Thyroid gland (tissue), 4 donors: Measurements from ENCODE around the gene PADI3. TPM values are rescaled to one million over a fixed set of nuclear protein-coding genes. Genes with fewer than 3 reads are reported as not detected.

Experiments used
- DNase-seq, 2 donors: peaks; one replicate each; pipeline ENCODE4 v3.0.0-alpha.2; 2019
- H3K27ac ChIP-seq, 3 donors: fragments of 200-600 bp; sonication (generic); 1 replicate in 2 of 3; 2 replicates in 1 of 3; pipeline ENCODE4 v1.5.1; 2016 to 2019; ENCODE audit warnings: mild to moderate bottlenecking in 1 of 3, moderate library complexity in 1 of 3
- H3K27me3 ChIP-seq: fragments of 200-600 bp; sonication (generic); one replicate; pipeline ENCODE4 v1.5.1; 2019
- H3K36me3 ChIP-seq, 2 donors: fragments of 200-600 bp; sonication (generic); one replicate each; pipeline ENCODE4 v1.5.1; 2016 to 2019
- H3K4me1 ChIP-seq, 2 donors: fragments of 200-600 bp; sonication (generic); one replicate each; pipeline ENCODE4 v1.5.1; 2017 to 2019
- H3K4me3 ChIP-seq, 3 donors: fragments of 200-600 bp; sonication (generic); replicated peaks in 1 of 3; 1 replicate in 2 of 3; 2 replicates in 1 of 3; pipeline ENCODE4 v1.5.1; 2016; ENCODE audit warnings: mild to moderate bottlenecking in 1 of 3
- H3K9me3 ChIP-seq: fragments of 200-600 bp; sonication (generic); one replicate; pipeline ENCODE4 v1.5.1; 2017
- POLR2A ChIP-seq, 2 donors: fragments of 450-650 bp; IDR thresholded peaks; one replicate each; pipeline ENCODE4 v1.6.1; 2017; ENCODE audit warnings: antibody characterized with exemption in 2 of 2, mild to moderate bottlenecking in 2 of 2, moderate library complexity in 1 of 2
- WGBS, 2 donors: methylation state at CpG; one replicate each; pipeline ENCODE4 v1.1.5; 2017; 5-methylcytosine and 5-hydroxymethylcytosine counted together
- intact Hi-C: fragments of 100-400 bp; cut with DNase I; formaldehyde crosslinking; loops from one replicate; pipeline ENCODE4 v1.15.1; 2023
- total RNA-seq, 4 donors: library from RNA; depleted of rRNA; stranded (reverse); fragments of >200 nt; gene quantifications; one replicate each; pipeline ENCODE4 v1.2.3, GENCODE V29; 2016
- TF ChIP-seq, protein P1 (sequence below), 6 experiments: fragments of 200-600 bp in 3 of 6; fragments of 450-650 bp in 3 of 6; sonication (generic) in 3 of 6; IDR thresholded peaks; one replicate each; pipeline ENCODE4 v1.5.1; 2016 to 2019; ENCODE audit warnings: antibody characterized with exemption in 6 of 6, mild to moderate bottlenecking in 2 of 6, inconsistent platforms in 1 of 6, moderate library complexity in 1 of 6

PADI3 gene
- total RNA-seq, 4 donors from 2014 or later: not detected

GRCh38 chr1:17307329-17307728 lies 58.4 kb downstream of the PADI3 start:
- no peaks in the 10 kb centered on the region for H3K9me3 ChIP-seq
- no peak overlapping the region for H3K27ac ChIP-seq
- TF ChIP-seq POLR2A (IDR thresholded peaks at IDR 0.05): no peak
- TF ChIP-seq, protein P1, sequence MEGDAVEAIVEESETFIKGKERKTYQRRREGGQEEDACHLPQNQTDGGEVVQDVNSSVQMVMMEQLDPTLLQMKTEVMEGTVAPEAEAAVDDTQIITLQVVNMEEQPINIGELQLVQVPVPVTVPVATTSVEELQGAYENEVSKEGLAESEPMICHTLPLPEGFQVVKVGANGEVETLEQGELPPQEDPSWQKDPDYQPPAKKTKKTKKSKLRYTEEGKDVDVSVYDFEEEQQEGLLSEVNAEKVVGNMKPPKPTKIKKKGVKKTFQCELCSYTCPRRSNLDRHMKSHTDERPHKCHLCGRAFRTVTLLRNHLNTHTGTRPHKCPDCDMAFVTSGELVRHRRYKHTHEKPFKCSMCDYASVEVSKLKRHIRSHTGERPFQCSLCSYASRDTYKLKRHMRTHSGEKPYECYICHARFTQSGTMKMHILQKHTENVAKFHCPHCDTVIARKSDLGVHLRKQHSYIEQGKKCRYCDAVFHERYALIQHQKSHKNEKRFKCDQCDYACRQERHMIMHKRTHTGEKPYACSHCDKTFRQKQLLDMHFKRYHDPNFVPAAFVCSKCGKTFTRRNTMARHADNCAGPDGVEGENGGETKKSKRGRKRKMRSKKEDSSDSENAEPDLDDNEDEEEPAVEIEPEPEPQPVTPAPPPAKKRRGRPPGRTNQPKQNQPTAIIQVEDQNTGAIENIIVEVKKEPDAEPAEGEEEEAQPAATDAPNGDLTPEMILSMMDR (IDR thresholded peaks at IDR 0.05): no peak
- no peak for DNase-seq
- intact Hi-C loops: no loop called here
- H3K4me1 ChIP-seq: no peaks in the 10 kb centered on the region
- H3K27me3 ChIP-seq: no peaks in the 10 kb centered on the region
- no peaks in the 10 kb centered on the region for H3K36me3 ChIP-seq
- no peak overlapping the region for H3K4me3 ChIP-seq
- 80 to 86% methylated on average over 6 of the region's 6 CpGs for WGBS, 2 donors

- 83% methylated on average over 6 of the region's 8 CpGs; no CpG with 5 or more reads in 1 of the 2 donors for WGBS, 2 donors
Observed at GRCh38 chr1:17307946-17308345, 59.0 kb downstream of the PADI3 start, which contains the start of gene PADI4. PADI4 (plus strand) TSS chr1:17308197; CDS start chr1:17308223, 26 bp downstream.

GRCh38 chr1:17308593-17308992 lies 59.7 kb downstream of the PADI3 start:
- H3K27me3 ChIP-seq: no peaks in the 10 kb centered on the region
- intact Hi-C loops: no loop called here
- WGBS, 2 donors: 63 to 64% methylated on average over 6 of the region's 6 CpGs
- DNase-seq: no peak
- TF ChIP-seq, protein P1 (IDR thresholded peaks at IDR 0.05): no peak
- TF ChIP-seq POLR2A (IDR thresholded peaks at IDR 0.05): no peak
- H3K36me3 ChIP-seq: no peaks in the 10 kb centered on the region
- H3K4me1 ChIP-seq: no peaks in the 10 kb centered on the region
- H3K9me3 ChIP-seq: no peaks in the 10 kb centered on the region
- H3K27ac ChIP-seq: no peak overlapping the region
- H3K4me3 ChIP-seq: no peak overlapping the region

More at GRCh38 chr1:17307946-17308345, 59.0 kb downstream of the PADI3 start, which contains the start of gene PADI4:
- Histone ChIP-seq H3K27ac (no peak within 1 kb of the TSS), H3K4me1 (no peaks in the 10 kb centered on the region), H3K36me3 (no peaks in the 10 kb centered on the region), H3K27me3 (no peaks in the 10 kb centered on the region), H3K4me3 (no peak within 1 kb of the TSS), H3K9me3 (no peaks in the 10 kb centered on the region)
- intact Hi-C loops: no loop called here
- no peak for TF ChIP-seq POLR2A (IDR thresholded peaks at IDR 0.05)
- DNase-seq: no peak

DNA sequence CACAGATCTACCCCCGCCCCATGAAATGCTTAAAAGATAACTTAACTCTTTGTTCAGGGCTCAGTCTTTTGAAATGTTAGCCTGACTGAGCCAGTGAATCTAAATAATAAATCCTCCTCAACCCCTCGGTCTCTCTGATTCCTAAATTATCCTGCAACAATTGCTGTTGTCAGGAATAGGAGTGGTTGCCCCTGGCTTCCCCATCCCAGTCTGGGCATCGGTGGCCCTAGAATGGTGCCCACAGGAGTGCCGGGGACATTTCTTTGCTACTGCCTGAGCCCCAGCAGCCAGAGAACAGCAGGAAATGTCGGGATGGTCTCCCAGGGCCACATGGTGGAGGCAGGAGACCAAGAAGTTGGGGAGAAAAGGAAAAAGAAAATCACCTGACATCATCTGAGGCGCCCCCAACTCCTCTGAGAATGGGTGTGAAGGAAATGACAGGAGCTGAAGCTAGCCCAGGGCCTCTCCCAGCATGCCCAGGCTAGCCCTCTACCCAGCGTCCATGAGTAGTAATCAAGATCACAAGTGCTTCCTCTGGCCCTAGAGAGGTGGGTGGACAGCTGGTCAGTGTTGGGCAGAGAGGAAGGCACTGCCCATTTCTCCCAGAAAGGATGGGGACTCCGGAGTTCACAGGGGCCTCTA lies 60.6 kb downstream of the PADI3 start:
- Histone ChIP-seq H3K4me3 (no peak overlapping the region), H3K27ac (no peak overlapping the region), H3K36me3 (no peaks in the 10 kb centered on the region), H3K27me3 (no peaks in the 10 kb centered on the region), H3K4me1 (no peaks in the 10 kb centered on the region), H3K9me3 (no peaks in the 10 kb centered on the region)
- WGBS, 2 donors: 57 to 62% methylated on average over 8 of the region's 8 CpGs
- no peak for TF ChIP-seq POLR2A (IDR thresholded peaks at IDR 0.05)
- TF ChIP-seq, protein P1 (IDR thresholded peaks at IDR 0.05): no peak
- no peak for DNase-seq
- intact Hi-C loops: no loop called here

DNA sequence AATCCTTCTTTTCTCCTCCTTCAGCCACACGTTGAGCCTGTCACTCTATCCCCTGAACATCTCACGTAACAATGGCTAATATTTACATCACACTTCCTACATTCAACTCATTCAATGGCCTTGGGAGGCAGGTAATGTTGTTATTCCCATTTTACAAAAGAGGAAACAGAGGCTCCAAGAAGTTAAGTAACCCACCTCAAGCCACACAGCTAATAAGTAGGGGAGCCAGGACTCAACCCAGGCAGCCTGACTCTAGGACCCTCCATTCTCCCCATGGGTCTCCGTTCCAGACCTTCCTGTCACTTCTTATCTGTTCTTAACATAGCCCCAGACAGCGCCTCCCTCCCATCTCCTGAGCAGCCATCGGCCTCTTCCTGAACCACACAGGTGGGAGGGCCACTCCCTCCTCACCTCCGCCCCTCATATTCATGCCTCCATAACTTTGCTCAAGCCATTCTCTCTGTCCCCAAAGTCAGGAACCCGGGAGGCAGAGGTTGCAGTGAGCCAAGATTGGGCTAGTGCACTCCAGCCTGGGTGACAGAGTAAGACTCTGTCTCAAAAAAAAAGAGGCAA lies 61.3 kb downstream of the PADI3 start:
- WGBS, 2 donors: 65 to 68% methylated on average over 7 of the region's 7 CpGs
- no peaks in the 10 kb centered on the region for H3K36me3 ChIP-seq
- DNase-seq: no peak
- no peaks in the 10 kb centered on the region for H3K4me1 ChIP-seq
- TF ChIP-seq POLR2A (IDR thresholded peaks at IDR 0.05): no peak
- TF ChIP-seq, protein P1 (IDR thresholded peaks at IDR 0.05): no peak
- H3K27ac ChIP-seq: no peak overlapping the region
- H3K4me3 ChIP-seq: no peak overlapping the region
- H3K27me3 ChIP-seq: no peaks in the 10 kb centered on the region
- no peaks in the 10 kb centered on the region for H3K9me3 ChIP-seq
- intact Hi-C loops: no loop called here
